OCI-LY1 (cell line): ENCODE measurements around the gene PRSS8.

Experiments used
- H2AFZ ChIP-seq: fragments of 200-600 bp; sonication (generic), shearing (Covaris generic); 2 replicates; pipeline ENCODE4 v1.6.0; 2014; ENCODE audit warnings: antibody characterized with exemption, mild to moderate bottlenecking, low read length
- H3F3A ChIP-seq: fragments of 200-600 bp; sonication (generic), shearing (Covaris generic); 2 replicates; pipeline ENCODE4 v1.6.0; 2014; ENCODE audit warnings: mild to moderate bottlenecking, antibody characterized with exemption, low read length, moderate library complexity; ENCODE audit not compliant: insufficient read depth
- H3K27ac ChIP-seq: fragments of 200-600 bp; sonication (generic); 2 replicates; pipeline ENCODE4 v1.5.1; 2014; ENCODE audit warnings: low read length, mixed run types, mild to moderate bottlenecking, low read depth; ENCODE audit not compliant: poor library complexity, severe bottlenecking
- H3K27me3 ChIP-seq: fragments of 200-600 bp; sonication (generic); 2 replicates; pipeline ENCODE4 v1.6.0; 2014; ENCODE audit warnings: antibody characterized with exemption, mild to moderate bottlenecking, low read length, moderate library complexity; ENCODE audit not compliant: insufficient read depth
- H3K36me3 ChIP-seq: fragments of 200-600 bp; sonication (generic); 2 replicates; pipeline ENCODE4 v1.6.1; 2014; ENCODE audit warnings: mild to moderate bottlenecking, antibody characterized with exemption, low read length, moderate library complexity, mixed read lengths; ENCODE audit not compliant: insufficient read depth
- H3K4me1 ChIP-seq: fragments of 200-600 bp; sonication (generic); 2 replicates; pipeline ENCODE4 v1.5.1; 2014; ENCODE audit warnings: mild to moderate bottlenecking, low read length, moderate library complexity; ENCODE audit not compliant: insufficient read depth, severe bottlenecking
- H3K4me2 ChIP-seq: fragments of 200-600 bp; sonication (generic), shearing (Covaris generic); 2 replicates; pipeline ENCODE4 v1.6.1; 2014; ENCODE audit warnings: low read length
- H3K4me3 ChIP-seq: fragments of 200-600 bp; sonication (generic); 2 replicates; pipeline ENCODE4 v1.5.1; 2014; ENCODE audit warnings: low read length, low read depth, mild to moderate bottlenecking, mixed read lengths; ENCODE audit not compliant: poor library complexity, severe bottlenecking
- H3K79me2 ChIP-seq: fragments of 200-600 bp; shearing (Covaris generic); 2 replicates; pipeline ENCODE4 v1.6.1; 2016; ENCODE audit warnings: mixed run types, low read length, mixed read lengths; ENCODE audit not compliant: insufficient read depth
- H3K9ac ChIP-seq: fragments of 200-600 bp; sonication (generic), shearing (Covaris generic); 2 replicates; pipeline ENCODE4 v1.6.1; 2014; ENCODE audit warnings: mild to moderate bottlenecking, low read length, mixed read lengths
- H3K9me2 ChIP-seq: fragments of 200-600 bp; sonication (generic), shearing (Covaris generic); 2 replicates; pipeline ENCODE4 v1.6.1; 2014; ENCODE audit warnings: low read depth, mild to moderate bottlenecking, low read length, mixed read lengths
- H3K9me3 ChIP-seq: fragments of 200-600 bp; shearing (Covaris generic); 2 replicates; pipeline ENCODE4 v1.6.1; 2014; ENCODE audit warnings: low read length, mixed read lengths
- H4K20me1 ChIP-seq: fragments of 200-600 bp; sonication (generic), shearing (Covaris generic); 2 replicates; pipeline ENCODE4 v1.6.0; 2016; ENCODE audit warnings: mild to moderate bottlenecking, low read length; ENCODE audit not compliant: insufficient read depth
- CTCF ChIP-seq: fragments of 200-600 bp; sonication (generic), shearing (Covaris generic); IDR thresholded peaks from 2 replicates; pipeline ENCODE4 v1.5.1; 2017; ENCODE audit warnings: mild to moderate bottlenecking, antibody characterized with exemption, low read length, moderate library complexity, mixed read lengths
- EZH2 ChIP-seq: fragments of 200-600 bp; sonication (generic), shearing (Covaris generic); IDR thresholded peaks from 2 replicates; pipeline ENCODE4 v1.8.0; 2017; ENCODE audit warnings: borderline replicate concordance, mixed run types, mild to moderate bottlenecking, antibody characterized with exemption, low read length, moderate library complexity, mixed read lengths

PRSS8 gene

GRCh38 chr16:31127182-31127581 is 8.3 kb downstream of the PRSS8 start:
- no peak for TF ChIP-seq EZH2
- no peak for TF ChIP-seq CTCF
- H3K27ac ChIP-seq: no peak overlapping the region
- no peak overlapping the region for H2AFZ ChIP-seq
- H4K20me1 ChIP-seq: no peaks in the 10 kb centered on the region
- H3K4me1 ChIP-seq: no peaks in the 10 kb centered on the region
- H3F3A ChIP-seq: no peaks in the 10 kb centered on the region
- no peak overlapping the region for H3K4me3 ChIP-seq
- no peaks in the 10 kb centered on the region for H3K9me2 ChIP-seq
- H3K27me3 ChIP-seq: no peaks in the 10 kb centered on the region
- H3K4me2 ChIP-seq: no peak overlapping the region
- no peaks in the 10 kb centered on the region for H3K79me2 ChIP-seq
- no peaks in the 10 kb centered on the region for H3K9me3 ChIP-seq
- H3K9ac ChIP-seq: no peak overlapping the region
- H3K36me3 ChIP-seq: peaks cover 45% of the 10 kb centered on the region

GRCh38 chr16:31125844-31126243 is 9.7 kb downstream of the PRSS8 start:
- Histone ChIP-seq H2AFZ (no peak overlapping the region), H3K4me1 (no peaks in the 10 kb centered on the region), H3K27me3 (no peaks in the 10 kb centered on the region), H3K4me2 (no peak overlapping the region), H4K20me1 (no peaks in the 10 kb centered on the region), H3K79me2 (no peaks in the 10 kb centered on the region), H3K9ac (no peak overlapping the region), H3K9me2 (no peaks in the 10 kb centered on the region), H3K4me3 (no peak overlapping the region), H3K27ac (no peak overlapping the region), H3F3A (no peaks in the 10 kb centered on the region), H3K36me3 (peaks cover 56% of the 10 kb centered on the region), H3K9me3 (no peaks in the 10 kb centered on the region)
- TF ChIP-seq CTCF: no peak
- TF ChIP-seq EZH2: no peak

- H3K79me2 ChIP-seq: peaks cover 7% of the 10 kb centered on the region; the same call in 1 of the 2 replicates
- no peaks in the 10 kb centered on the region for H3K9me2 ChIP-seq
- no peak overlapping the region for H3K4me2 ChIP-seq
- no peak overlapping the region for H3K9ac ChIP-seq
- H3K4me3 ChIP-seq: no peak overlapping the region
- peaks cover 16% of the 10 kb centered on the region for H3K4me1 ChIP-seq
- H2AFZ ChIP-seq: no peak overlapping the region
- TF ChIP-seq CTCF: no peak
- TF ChIP-seq EZH2: no peak
- no peaks in the 10 kb centered on the region for H3K27me3 ChIP-seq
- H4K20me1 ChIP-seq: no peaks in the 10 kb centered on the region
- H3K27ac ChIP-seq: no peak overlapping the region
- no peaks in the 10 kb centered on the region for H3K9me3 ChIP-seq
- peaks cover 53% of the 10 kb centered on the region for H3K36me3 ChIP-seq
- H3F3A ChIP-seq: no peaks in the 10 kb centered on the region
Observed at GRCh38 chr16:31120129-31120528, 15.4 kb downstream of the PRSS8 start.
